RWPE2 (cell line): ENCODE measurements around the gene GNAI3.

Source experiments
- ATAC-seq: fragments of 200-7000 bp; cut with Tn5 transposase; 3 replicates; pipeline ENCODE4 v1.9.1; 2021; ENCODE audit warnings: low read depth
- DNase-seq: peaks from one replicate; pipeline ENCODE4 v3.0.0-alpha.2; 2020; ENCODE audit warnings: low spot score
- H3K27ac ChIP-seq: fragments of 450-650 bp; 2 replicates; pipeline ENCODE4 v1.5.1; 2017; ENCODE audit warnings: mild to moderate bottlenecking; ENCODE audit not compliant: poor library complexity, severe bottlenecking
- H3K27me3 ChIP-seq: fragments of 250-450 bp; sonication (Bioruptor Pico); 2 replicates; pipeline ENCODE4 v1.5.1; 2021; ENCODE audit warnings: mild to moderate bottlenecking, moderate library complexity; ENCODE audit not compliant: insufficient read depth, poor library complexity, severe bottlenecking
- H3K36me3 ChIP-seq: fragments of 250-450 bp; sonication (Bioruptor Pico); 2 replicates; pipeline ENCODE4 v1.5.1; 2020; ENCODE audit warnings: low read depth, mild to moderate bottlenecking, moderate library complexity
- H3K4me1 ChIP-seq: fragments of 250-450 bp; sonication (Bioruptor Pico); 2 replicates; pipeline ENCODE4 v1.5.1; 2021; ENCODE audit warnings: mild to moderate bottlenecking, moderate library complexity; ENCODE audit not compliant: insufficient read depth, poor library complexity, severe bottlenecking
- H3K4me3 ChIP-seq: fragments of 250-450 bp; sonication (Bioruptor Pico); 2 replicates; pipeline ENCODE4 v1.5.1; 2021; ENCODE audit warnings: mild to moderate bottlenecking, moderate library complexity; ENCODE audit not compliant: severe bottlenecking
- H3K9me3 ChIP-seq: fragments of 250-450 bp; sonication (Bioruptor Pico); 2 replicates; pipeline ENCODE4 v1.5.1; 2021; ENCODE audit warnings: mild to moderate bottlenecking, moderate library complexity; ENCODE audit not compliant: severe bottlenecking
- TF ChIP-seq, protein P1 (sequence below): fragments of 450-650 bp; IDR thresholded peaks from one replicate; pipeline ENCODE4 v1.5.1; 2017; ENCODE audit warnings: mild to moderate bottlenecking, moderate library complexity; ENCODE audit not compliant: poor library complexity, severe bottlenecking

GNAI3 gene

GRCh38 chr1:109641078-109641740 is 92.8 kb downstream of the GNAI3 start:
- DNase-seq (no peak), ATAC-seq (no peak)
- TF ChIP-seq, protein P1, sequence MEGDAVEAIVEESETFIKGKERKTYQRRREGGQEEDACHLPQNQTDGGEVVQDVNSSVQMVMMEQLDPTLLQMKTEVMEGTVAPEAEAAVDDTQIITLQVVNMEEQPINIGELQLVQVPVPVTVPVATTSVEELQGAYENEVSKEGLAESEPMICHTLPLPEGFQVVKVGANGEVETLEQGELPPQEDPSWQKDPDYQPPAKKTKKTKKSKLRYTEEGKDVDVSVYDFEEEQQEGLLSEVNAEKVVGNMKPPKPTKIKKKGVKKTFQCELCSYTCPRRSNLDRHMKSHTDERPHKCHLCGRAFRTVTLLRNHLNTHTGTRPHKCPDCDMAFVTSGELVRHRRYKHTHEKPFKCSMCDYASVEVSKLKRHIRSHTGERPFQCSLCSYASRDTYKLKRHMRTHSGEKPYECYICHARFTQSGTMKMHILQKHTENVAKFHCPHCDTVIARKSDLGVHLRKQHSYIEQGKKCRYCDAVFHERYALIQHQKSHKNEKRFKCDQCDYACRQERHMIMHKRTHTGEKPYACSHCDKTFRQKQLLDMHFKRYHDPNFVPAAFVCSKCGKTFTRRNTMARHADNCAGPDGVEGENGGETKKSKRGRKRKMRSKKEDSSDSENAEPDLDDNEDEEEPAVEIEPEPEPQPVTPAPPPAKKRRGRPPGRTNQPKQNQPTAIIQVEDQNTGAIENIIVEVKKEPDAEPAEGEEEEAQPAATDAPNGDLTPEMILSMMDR = no peak

DNA sequence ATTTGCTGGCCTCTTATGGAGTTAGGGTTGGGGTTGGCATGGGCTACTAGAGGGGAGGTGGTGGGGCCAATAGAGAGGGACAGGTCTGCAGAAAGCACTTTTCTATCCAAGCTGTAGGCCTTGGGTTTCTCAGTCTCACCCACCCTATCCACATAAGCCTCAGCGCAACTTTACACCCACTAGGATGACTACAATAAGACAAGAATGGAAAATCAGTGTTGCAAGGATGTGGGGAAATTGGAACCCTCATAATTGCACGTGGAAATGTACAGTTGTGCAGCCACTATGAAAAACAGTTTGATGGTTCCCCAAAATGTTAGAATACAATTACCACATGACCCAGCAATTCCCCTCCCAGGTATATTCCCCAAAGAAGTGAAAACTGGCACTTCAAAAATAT is 93.4 kb downstream of the GNAI3 start:
- H3K4me3 ChIP-seq = no peak overlapping the region
- H3K27ac ChIP-seq = no peak overlapping the region
- ATAC-seq = no peak
- DNase-seq = no peak
- no peaks in the 10 kb centered on the region for H3K9me3 ChIP-seq
- H3K4me1 ChIP-seq = no peaks in the 10 kb centered on the region
- no peaks in the 10 kb centered on the region for H3K36me3 ChIP-seq
- TF ChIP-seq, protein P1 = no peak
- no peaks in the 10 kb centered on the region for H3K27me3 ChIP-seq

More at GRCh38 chr1:109641078-109641740, 92.8 kb downstream of the GNAI3 start:
- no peaks in the 10 kb centered on the region for H3K9me3 ChIP-seq
- H3K4me1 ChIP-seq = no peaks in the 10 kb centered on the region
- H3K27ac ChIP-seq = no peak overlapping the region
- no peak overlapping the region for H3K4me3 ChIP-seq
- no peaks in the 10 kb centered on the region for H3K36me3 ChIP-seq
- H3K27me3 ChIP-seq = no peaks in the 10 kb centered on the region

- no peak for ATAC-seq
- Histone ChIP-seq H3K27ac (no peak overlapping the region), H3K36me3 (no peaks in the 10 kb centered on the region), H3K9me3 (no peaks in the 10 kb centered on the region), H3K27me3 (no peaks in the 10 kb centered on the region), H3K4me3 (no peak overlapping the region), H3K4me1 (no peaks in the 10 kb centered on the region)
- TF ChIP-seq, protein P1 = no peak
- no peak for DNase-seq
These were observed 94.2 kb downstream of the GNAI3 start for GRCh38 chr1:109642626-109643025.

- Histone ChIP-seq H3K4me3 (no peak overlapping the region), H3K27ac (no peak overlapping the region)
These were observed 95.2 kb downstream of the GNAI3 start for GRCh38 chr1:109643385-109644230.

More at GRCh38 chr1:109643385-109644230, 95.2 kb downstream of the GNAI3 start:
- no peaks in the 10 kb centered on the region for H3K27me3 ChIP-seq
- H3K36me3 ChIP-seq = no peaks in the 10 kb centered on the region
- ATAC-seq (peak; percentile 93), DNase-seq (no peak)
- no peaks in the 10 kb centered on the region for H3K9me3 ChIP-seq
- TF ChIP-seq, protein P1 = peak; percentile 89
- H3K4me1 ChIP-seq = no peaks in the 10 kb centered on the region
